ENCODE results near the gene SPDYC. TPM values are rescaled to one million over a fixed set of nuclear protein-coding genes. Genes with fewer than 3 reads are reported as not detected.
A peak's percentile ranks its signal among the peaks of the same experiment; 100 is the strongest.

SPDYC gene
- total RNA-seq, 2 experiments from 2014 or later: not detected

DNA sequence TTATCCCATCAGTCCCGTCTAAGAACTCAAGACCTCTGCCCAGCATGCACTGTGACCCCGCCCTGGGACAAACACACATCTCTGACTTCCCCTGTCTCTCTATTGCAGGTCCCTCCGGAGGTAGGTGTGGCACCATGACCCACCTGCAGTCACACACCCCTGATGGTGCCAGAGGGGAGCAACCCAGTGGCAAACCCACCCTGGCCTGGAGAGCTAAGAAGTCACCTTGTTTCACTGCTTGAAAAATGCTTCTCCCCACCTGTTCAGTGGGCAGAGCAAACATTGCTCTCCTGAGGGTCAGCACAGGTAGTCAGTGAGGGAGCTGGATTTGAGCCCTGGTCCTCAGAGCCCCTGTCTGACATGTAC, 35.6 kb downstream of the SPDYC start:
- Mint-ChIP-seq H3K27ac (no peak overlapping the region), H3K4me3 (no peak overlapping the region), H3K27me3 (no peaks in the 10 kb centered on the region), H3K4me1 (peaks cover 8% of the 10 kb centered on the region), H3K36me3 (ENCODE audit: low read depth) (peaks cover 26% of the 10 kb centered on the region), H3K9me3 (no peaks in the 10 kb centered on the region)
- DNase-seq: no peak
- ChIA-PET CTCF (interaction anchor here (0.7 to 1.3 kb wide), 5 partner anchors 8 to 124 kb away, joined by 3 to 6 read pairs (median 4); no protein-coding TSS in a partner anchor), POLR2A (interaction anchor here (0.5 kb wide), 1 partner anchor 30 kb away, joined by 6 read pairs; no protein-coding TSS in a partner anchor)

DNA sequence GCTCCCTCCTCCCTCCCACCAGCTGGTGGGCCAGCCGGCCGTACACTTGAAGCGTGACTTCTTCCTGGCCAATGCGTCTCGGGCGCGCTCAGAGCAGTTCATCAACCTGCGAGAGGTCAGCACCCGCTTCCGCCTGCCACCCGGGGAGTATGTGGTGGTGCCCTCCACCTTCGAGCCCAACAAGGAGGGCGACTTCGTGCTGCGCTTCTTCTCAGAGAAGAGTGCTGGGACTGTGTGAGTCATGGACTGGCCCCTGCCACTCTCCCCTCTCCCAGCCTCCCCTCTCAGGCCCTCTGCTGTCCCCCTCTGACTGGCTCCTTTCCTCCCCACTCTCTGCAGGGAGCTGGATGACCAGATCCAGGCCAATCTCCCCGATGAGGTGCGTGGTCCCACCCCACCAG, 36.4 kb downstream of the SPDYC start:
- H3K27me3 Mint-ChIP-seq: no peaks in the 10 kb centered on the region
- ChIA-PET POLR2A (no interaction called here), CTCF (interaction anchor here (1.0 kb wide), 1 partner anchor 20 kb away, joined by 6 read pairs; no protein-coding TSS in a partner anchor)
- peaks cover 8% of the 10 kb centered on the region for H3K4me1 Mint-ChIP-seq
- H3K27ac Mint-ChIP-seq: no peak overlapping the region
- no peaks in the 10 kb centered on the region for H3K9me3 Mint-ChIP-seq
- no peak overlapping the region for H3K4me3 Mint-ChIP-seq
- H3K36me3 Mint-ChIP-seq (ENCODE audit: low read depth): peaks cover 29% of the 10 kb centered on the region
- DNase-seq: no peak

DNA sequence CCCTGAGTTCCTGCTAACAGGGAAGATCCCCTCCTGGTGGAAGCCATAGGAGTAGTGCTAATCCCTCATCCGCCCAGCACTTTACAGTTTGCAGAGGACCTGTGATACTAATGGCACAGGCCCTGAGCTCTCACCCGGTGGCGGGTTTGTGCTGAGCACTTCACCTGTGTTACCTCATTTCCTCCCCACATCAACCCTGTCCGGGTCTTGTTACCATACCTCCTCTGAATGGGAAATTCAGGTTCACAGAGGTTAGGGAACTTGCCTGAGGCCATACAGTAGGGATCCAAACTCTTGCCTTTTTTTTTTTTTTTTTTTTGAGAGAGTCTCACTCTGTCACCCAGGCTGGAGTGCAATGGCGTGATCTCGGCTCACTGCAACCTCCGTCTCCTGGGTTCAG, 36.9 kb downstream of the SPDYC start:
- CTCF ChIA-PET: no interaction called here
- peaks cover 8% of the 10 kb centered on the region for H3K4me1 Mint-ChIP-seq

GRCh38 chr11:65207918-65208784, 38.1 kb downstream of the SPDYC start:
- Mint-ChIP-seq H3K27me3 (no peaks in the 10 kb centered on the region), H3K4me1 (peaks cover 8% of the 10 kb centered on the region), H3K9me3 (no peaks in the 10 kb centered on the region), H3K36me3 (ENCODE audit: low read depth) (peaks cover 29% of the 10 kb centered on the region), H3K4me3 (no peak overlapping the region), H3K27ac (no peak overlapping the region)
- CTCF ChIA-PET: interaction anchor here (1.4 kb wide), 1 partner anchor 54 kb away, joined by 3 read pairs; the partner anchor contains the start of gene POLA2
- DNase-seq: no peak
- POLR2A ChIA-PET: no interaction called here

More for the DNA sequence above, 36.9 kb downstream of the SPDYC start:
- Mint-ChIP-seq H3K9me3 (no peaks in the 10 kb centered on the region), H3K36me3 (ENCODE audit: low read depth) (peaks cover 29% of the 10 kb centered on the region), H3K27ac (no peak overlapping the region), H3K27me3 (no peaks in the 10 kb centered on the region), H3K4me3 (no peak overlapping the region)
- DNase-seq: no peak
- POLR2A ChIA-PET: no interaction called here

DNA sequence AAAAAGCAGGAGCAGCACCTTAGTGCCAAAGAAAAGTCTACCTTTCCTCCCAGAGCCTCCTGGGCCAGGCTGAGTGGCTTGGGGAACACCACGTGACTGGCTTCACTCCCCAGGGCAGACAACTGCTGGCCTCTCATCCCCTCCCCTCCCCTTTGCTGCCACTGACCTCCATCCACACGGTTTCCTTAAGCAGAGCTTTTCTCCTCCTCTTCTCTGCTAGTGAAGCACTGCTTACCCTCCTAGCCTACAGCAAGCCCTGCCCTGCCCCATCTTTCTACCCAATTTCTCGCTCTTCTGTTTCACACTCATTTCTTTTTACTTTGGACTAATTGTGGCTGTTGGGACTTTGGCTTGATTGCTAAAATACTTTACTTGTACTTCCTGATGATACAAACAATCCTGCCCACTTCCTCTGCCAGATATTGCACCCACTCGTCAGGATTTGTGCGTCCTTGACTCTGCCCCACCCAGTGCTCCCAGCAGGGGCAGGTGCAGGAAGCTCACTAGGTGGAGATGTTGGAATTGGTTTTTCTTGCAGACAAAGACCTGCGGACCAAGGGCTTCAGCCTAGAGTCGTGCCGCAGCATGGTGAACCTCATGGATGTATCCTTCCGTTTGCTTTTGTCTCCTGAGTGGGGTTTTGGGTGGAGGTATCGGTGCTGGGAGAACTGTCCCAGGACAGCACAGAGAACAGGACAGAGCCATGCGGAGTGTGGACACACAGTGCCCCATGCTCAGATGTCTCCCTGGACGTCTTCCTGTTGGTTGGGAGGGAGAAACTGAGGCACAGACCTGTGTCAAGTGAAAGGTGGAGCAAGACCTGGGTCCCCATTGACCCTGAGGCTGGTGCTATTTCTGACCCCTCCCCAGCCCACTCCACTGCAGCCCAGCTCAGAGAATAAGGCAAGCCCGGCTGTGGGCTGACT, 39.0 kb downstream of the SPDYC start:
- CTCF ChIA-PET: interaction anchor here (1.4 kb wide), 1 partner anchor 53 kb away, joined by 3 read pairs; the partner anchor contains the start of gene POLA2
- no peak for DNase-seq
- H3K4me3 Mint-ChIP-seq: no peak overlapping the region
- H3K27ac Mint-ChIP-seq: peak overlapping the region; percentile 71
- peaks cover 13% of the 10 kb centered on the region for H3K4me1 Mint-ChIP-seq
- H3K36me3 Mint-ChIP-seq (ENCODE audit: low read depth): peaks cover 29% of the 10 kb centered on the region
- H3K9me3 Mint-ChIP-seq: no peaks in the 10 kb centered on the region
- no peaks in the 10 kb centered on the region for H3K27me3 Mint-ChIP-seq
- POLR2A ChIA-PET: interaction anchor here (0.6 kb wide), 1 partner anchor 28 kb away, joined by 3 read pairs; no protein-coding TSS in a partner anchor

DNA sequence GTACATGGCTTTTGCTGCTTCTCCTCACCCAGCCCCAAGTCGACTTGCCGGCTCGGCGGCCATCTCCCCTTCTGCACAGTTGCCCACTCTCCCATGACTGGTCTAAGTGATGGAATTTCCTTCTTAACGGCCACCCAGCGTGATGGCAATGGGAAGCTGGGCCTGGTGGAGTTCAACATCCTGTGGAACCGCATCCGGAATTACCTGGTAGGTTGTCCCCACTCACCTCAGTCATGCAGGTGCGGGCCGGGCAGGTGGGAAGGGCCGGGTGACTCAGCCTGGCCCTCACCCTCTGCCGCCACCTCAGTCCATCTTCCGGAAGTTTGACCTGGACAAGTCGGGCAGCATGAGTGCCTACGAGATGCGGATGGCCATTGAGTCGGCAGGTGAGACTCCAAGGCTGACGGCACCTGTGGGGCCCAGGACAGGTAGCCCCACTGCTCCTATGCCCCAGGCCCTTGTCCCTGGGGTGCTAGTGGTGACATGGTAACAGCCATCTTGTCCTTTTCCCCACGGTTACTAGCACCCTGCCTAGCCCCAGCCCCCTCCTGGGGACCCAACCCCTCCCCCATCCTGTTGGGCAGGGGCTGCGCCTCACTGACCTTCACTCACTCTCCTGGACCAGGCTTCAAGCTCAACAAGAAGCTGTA, 39.8 kb downstream of the SPDYC start:
- POLR2A ChIA-PET: interaction anchor here (0.6 kb wide), 1 partner anchor 29 kb away, joined by 3 read pairs; no protein-coding TSS in a partner anchor
- Mint-ChIP-seq H3K27me3 (no peaks in the 10 kb centered on the region), H3K4me3 (no peak overlapping the region), H3K9me3 (no peaks in the 10 kb centered on the region), H3K27ac (no peak overlapping the region), H3K4me1 (peaks cover 19% of the 10 kb centered on the region), H3K36me3 (ENCODE audit: low read depth) (peaks cover 26% of the 10 kb centered on the region)
- no peak for DNase-seq
- CTCF ChIA-PET: interaction anchor here (0.6 to 2.8 kb wide), 3 partner anchors 11 to 244 kb away, joined by 3 to 8 read pairs (median 3); partner anchors contain the start of gene POLA2

DNA sequence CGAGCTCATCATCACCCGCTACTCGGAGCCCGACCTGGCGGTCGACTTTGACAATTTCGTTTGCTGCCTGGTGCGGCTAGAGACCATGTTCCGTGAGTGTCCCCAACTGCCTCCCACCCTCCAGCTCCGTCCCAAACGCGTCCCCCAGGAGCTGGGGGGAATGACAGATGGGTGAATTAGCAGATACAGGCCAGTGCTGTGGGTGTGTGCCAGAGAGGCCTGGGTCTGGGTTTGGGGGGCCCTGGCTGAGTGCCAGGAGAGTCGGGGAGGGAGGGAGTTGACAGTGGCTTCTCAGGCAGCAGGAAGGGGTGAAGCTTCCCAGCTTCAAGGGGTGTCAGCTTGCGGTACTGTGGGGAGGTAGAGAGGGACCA, 40.3 kb downstream of the SPDYC start:
- H3K27ac Mint-ChIP-seq: no peak overlapping the region
- H3K4me1 Mint-ChIP-seq: peaks cover 19% of the 10 kb centered on the region
- POLR2A ChIA-PET: no interaction called here
- no peaks in the 10 kb centered on the region for H3K27me3 Mint-ChIP-seq
- H3K36me3 Mint-ChIP-seq (ENCODE audit: low read depth): peaks cover 24% of the 10 kb centered on the region
- CTCF ChIA-PET: interaction anchor here (0.6 to 2.8 kb wide), 3 partner anchors 10 to 244 kb away, joined by 3 to 8 read pairs (median 5); no protein-coding TSS in a partner anchor
- no peak for DNase-seq
- no peak overlapping the region for H3K4me3 Mint-ChIP-seq
- no peaks in the 10 kb centered on the region for H3K9me3 Mint-ChIP-seq

DNA sequence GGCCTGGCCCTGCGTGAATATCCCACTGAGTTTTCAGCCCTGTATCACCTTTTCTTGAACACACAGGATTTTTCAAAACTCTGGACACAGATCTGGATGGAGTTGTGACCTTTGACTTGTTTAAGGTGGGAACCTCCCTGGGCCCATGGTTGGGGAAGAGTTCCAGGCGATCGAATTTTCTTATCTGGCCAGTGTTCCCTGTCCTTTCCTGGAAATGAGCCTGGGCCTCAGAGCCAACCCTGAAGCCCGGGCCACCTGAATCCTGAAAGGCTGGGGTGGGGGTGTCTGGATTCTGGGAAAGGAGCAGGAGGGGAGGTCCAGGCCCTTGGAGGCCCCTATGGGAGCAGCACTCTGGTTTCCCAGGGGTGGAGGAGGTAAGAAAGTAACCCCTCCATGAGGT, 40.7 kb downstream of the SPDYC start:
- no peak for DNase-seq
- no peaks in the 10 kb centered on the region for H3K9me3 Mint-ChIP-seq
- ChIA-PET POLR2A (no interaction called here), CTCF (interaction anchor here (0.6 to 2.8 kb wide), 4 partner anchors 10 to 245 kb away, joined by 3 to 8 read pairs (median 4); no protein-coding TSS in a partner anchor)
- H3K4me3 Mint-ChIP-seq: no peak overlapping the region
- peaks cover 20% of the 10 kb centered on the region for H3K36me3 Mint-ChIP-seq (ENCODE audit: low read depth)
- H3K27me3 Mint-ChIP-seq: no peaks in the 10 kb centered on the region
- peaks cover 19% of the 10 kb centered on the region for H3K4me1 Mint-ChIP-seq
- no peak overlapping the region for H3K27ac Mint-ChIP-seq

GRCh38 chr11:65211293-65212105, 41.5 kb downstream of the SPDYC start:
- peaks cover 19% of the 10 kb centered on the region for H3K4me1 Mint-ChIP-seq
- H3K36me3 Mint-ChIP-seq (ENCODE audit: low read depth): peaks cover 17% of the 10 kb centered on the region
- H3K27ac Mint-ChIP-seq: no peak overlapping the region
- H3K27me3 Mint-ChIP-seq: no peaks in the 10 kb centered on the region
- ChIA-PET POLR2A (no interaction called here), CTCF (interaction anchor here (1.3 to 2.8 kb wide), 5 partner anchors 9 to 118 kb away, joined by 3 to 8 read pairs (median 4); no protein-coding TSS in a partner anchor)
- H3K9me3 Mint-ChIP-seq: no peaks in the 10 kb centered on the region
- H3K4me3 Mint-ChIP-seq: no peak overlapping the region
- DNase-seq: no peak

GRCh38 chr11:65212226-65212801, 42.3 kb downstream of the SPDYC start:
- Mint-ChIP-seq H3K27ac (no peak overlapping the region), H3K27me3 (no peaks in the 10 kb centered on the region), H3K9me3 (no peaks in the 10 kb centered on the region), H3K36me3 (ENCODE audit: low read depth) (peaks cover 12% of the 10 kb centered on the region), H3K4me3 (no peak overlapping the region), H3K4me1 (peaks cover 19% of the 10 kb centered on the region)
- CTCF ChIA-PET: interaction anchor here (1.3 to 2.8 kb wide), 6 partner anchors 7 to 118 kb away, joined by 3 to 8 read pairs (median 4); no protein-coding TSS in a partner anchor
- DNase-seq: no peak
- POLR2A ChIA-PET: no interaction called here

Data from activated CD4-positive, alpha-beta T cell treated with anti-CD3 and anti-CD28 coated beads, Interleukin-2, amount 10 ng/mL, durations not matched to agents 7 days and 5 days (primary cell).